Fibroblast of pulmonary artery (primary cell): ENCODE results near the gene METAP1D.
"Not testable (repeated sequence)": the region's sequence is repeated elsewhere in the genome, so short reads cannot be mapped to it uniquely, and the experiment has no call there.

Experiments used
- DNase-seq: peaks from one replicate; pipeline ENCODE4 v3.0.0-alpha.2; 2010; ENCODE audit warnings: low read depth
- H3K4me3 ChIP-seq: replicated peaks from 2 replicates; pipeline ENCODE4 v1.5.1; 2011; ENCODE audit warnings: low read depth, mild to moderate bottlenecking, control low read depth, low read length, moderate library complexity
- CTCF ChIP-seq: IDR thresholded peaks from 2 replicates; pipeline ENCODE4 v1.5.1; 2011; ENCODE audit warnings: mild to moderate bottlenecking, control low read depth, low read length, inconsistent platforms; ENCODE audit errors: missing control alignments

The METAP1D gene

GRCh38 chr2:172065111-172065510 lies 65.4 kb downstream of the METAP1D start:
- DNase-seq: no peak
- no peak overlapping the region for H3K4me3 ChIP-seq
- no peak for TF ChIP-seq CTCF

GRCh38 chr2:172066394-172066886 lies 66.7 kb downstream of the METAP1D start:
- DNase-seq: no peak
- H3K4me3 ChIP-seq: no peak overlapping the region
- no peak for TF ChIP-seq CTCF

- DNase-seq, H3K4me3 ChIP-seq: not testable (repeated sequence)
Observed at GRCh38 chr2:172067905-172068304, 68.2 kb downstream of the METAP1D start.

- DNase-seq: no peak
- TF ChIP-seq CTCF: no peak
- H3K4me3 ChIP-seq: no peak overlapping the region
Observed at GRCh38 chr2:172070936-172071335, 71.2 kb downstream of the METAP1D start.

- H3K4me3 ChIP-seq: no peak overlapping the region
- TF ChIP-seq CTCF: no peak
- DNase-seq: no peak
Observed at GRCh38 chr2:172072303-172072702, 72.5 kb downstream of the METAP1D start.

GRCh38 chr2:172072706-172073105 lies 73.0 kb downstream of the METAP1D start:
- no peak overlapping the region for H3K4me3 ChIP-seq

GRCh38 chr2:172073518-172073917 lies 73.8 kb downstream of the METAP1D start:
- TF ChIP-seq CTCF: no peak
- DNase-seq: no peak
- no peak overlapping the region for H3K4me3 ChIP-seq

More at GRCh38 chr2:172072706-172073105, 73.0 kb downstream of the METAP1D start:
- DNase-seq: no peak
- TF ChIP-seq CTCF: no peak
